Activated T-cell treated with anti-CD3 and anti-CD28 coated beads, Interleukin-2, amount 50 U/mL, for 72 hours (primary cell): ENCODE measurements around the gene SSC4D. TPM values are rescaled to one million over a fixed set of nuclear protein-coding genes. Genes with fewer than 3 reads are reported as not detected.

Experiments
- total RNA-seq, 2 donors: library from RNA; stranded (reverse); gene quantifications; one replicate each; pipeline ENCODE4 v1.2.3, GENCODE V29; 2022

Gene SSC4D
- total RNA-seq, 2 donors from 2014 or later: 0.60 to 1.0 TPM

Other genes with a start within 250 kb of the SSC4D start
- under 1 TPM in 1 of 2 donors, not detected in 1; 0.12 TPM for gene SRRM3, start 207.8 kb downstream of the SSC4D start, total RNA-seq
- 10 to 100 TPM; 39.7 to 42.0 TPM for gene HSPB1, start 107.0 kb downstream of the SSC4D start, total RNA-seq
- 100 to 1,000 TPM; 107 to 120 TPM for gene YWHAG, start 50.7 kb downstream of the SSC4D start, total RNA-seq
- 10 to 100 TPM in 1 of 2 donors, 1 to 10 TPM in 1; 7.7 to 11.8 TPM for gene ZP3, start 15.3 kb upstream of the SSC4D start, total RNA-seq
- gene DTX2, start 52.0 kb upstream of the SSC4D start, total RNA-seq: 10 to 100 TPM; 40.6 to 49.4 TPM
- gene UPK3B, start 100.9 kb upstream of the SSC4D start, total RNA-seq: 1 to 10 TPM; 3.2 to 3.3 TPM
- gene SPDYE16, start 133.6 kb upstream of the SSC4D start, total RNA-seq: under 1 TPM in 1 of 2 donors, not detected in 1; 0.58 TPM
- gene POMZP3, start 217.6 kb upstream of the SSC4D start, total RNA-seq: 10 to 100 TPM; 11.0 to 14.5 TPM